K562 (cell line): ENCODE data around the gene IL26. TPM values are rescaled to one million over a fixed set of nuclear protein-coding genes. Genes with fewer than 3 reads are reported as not detected.

Experiments used
- MCM2 ChIP-seq: fragments of 450-650 bp; IDR thresholded peaks from 2 replicates; pipeline ENCODE4 v1.6.1; 2017; ENCODE audit warnings: low read depth, mild to moderate bottlenecking
- POU5F1 ChIP-seq: fragments of 150-350 bp; IDR thresholded peaks from 2 replicates; pipeline ENCODE4 v1.6.1; 2014; ENCODE audit warnings: borderline replicate concordance, low read length, low read depth, mild to moderate bottlenecking; ENCODE audit not compliant: partially characterized antibody
- SAP30 ChIP-seq: fragments of 200-600 bp; sonication (generic); IDR thresholded peaks from 2 replicates; pipeline ENCODE4 v1.6.1; 2012; ENCODE audit warnings: borderline replicate concordance, low read depth, mild to moderate bottlenecking, moderate library complexity, low read length, control low read depth, inconsistent platforms; ENCODE audit not compliant: insufficient read depth, poor library complexity, severe bottlenecking
- ZNF445 ChIP-seq: fragments of 250-450 bp; sonication (Bioruptor Pico); IDR thresholded peaks from 2 replicates; pipeline ENCODE4 v1.4.0; 2020; ENCODE audit warnings: low read depth, mild to moderate bottlenecking, moderate library complexity
- polyA plus RNA-seq, 8 experiments: library from polyadenylated mRNA; depleted of rRNA in 4 of 8; stranded (reverse) in 5 of 8; unstranded in 3 of 8; fragments of >200 nt; fragmentation: Nextera tagmentation in 2 of 8; fragmentation: Illumina TruSeq in 1 of 8; extraction: Ambion mirVana in 2 of 8; extraction: Trizol in 1 of 8; gene quantifications; 2 replicates each; pipeline versions ENCODE4 v1.2.1 to v1.2.3, GENCODE V29; 2011 to 2014; ENCODE audit warnings: inconsistent platforms in 1 of 8, missing spikeins in 1 of 8
- total RNA-seq, 7 experiments: library from RNA; depleted of rRNA in 6 of 7; stranded (reverse); fragments of >200 nt in 6 of 7; fragmentation: Illumina TruSeq in 2 of 7; extraction: Trizol in 2 of 7; gene quantifications; 2 replicates each; pipeline versions ENCODE4 v1.2.1 to v1.2.3, GENCODE V29; 2011 to 2021; ENCODE audit warnings: low replicate concordance in 1 of 7
- TF ChIP-seq, protein P1 (sequence below): sonication (generic); formaldehyde crosslinking; IDR thresholded peaks from 2 replicates; pipeline ENCODE4 v1.8.0; 2023; ENCODE audit warnings: missing genetic modification reagents, mild to moderate bottlenecking, borderline replicate concordance

IL26 gene
- total and polyA plus RNA-seq, 9 of the 15 experiments (the other 6 are each of a cell fraction or from before 2014, with no cell fraction given), result not detected

DNA sequence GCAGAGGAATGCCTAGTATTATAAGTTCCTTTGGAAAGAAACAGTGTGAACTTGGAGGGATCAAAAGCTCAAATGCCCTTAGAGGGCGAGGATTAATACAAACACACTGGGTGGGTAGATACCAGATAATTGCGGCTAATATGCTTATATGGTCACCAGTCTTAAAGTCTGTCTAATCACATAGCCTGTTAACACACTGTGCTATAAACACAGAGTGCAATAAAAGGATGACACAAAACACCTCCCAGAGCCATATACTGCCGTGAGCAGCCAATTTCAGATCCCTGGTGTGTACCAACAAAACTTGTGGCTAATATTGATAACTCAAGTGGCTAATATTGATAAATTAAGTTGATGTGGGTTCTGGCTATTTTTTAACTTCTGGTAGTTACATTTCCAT is 1.7 kb upstream of the IL26 start (continued):
- TF ChIP-seq, protein P1, sequence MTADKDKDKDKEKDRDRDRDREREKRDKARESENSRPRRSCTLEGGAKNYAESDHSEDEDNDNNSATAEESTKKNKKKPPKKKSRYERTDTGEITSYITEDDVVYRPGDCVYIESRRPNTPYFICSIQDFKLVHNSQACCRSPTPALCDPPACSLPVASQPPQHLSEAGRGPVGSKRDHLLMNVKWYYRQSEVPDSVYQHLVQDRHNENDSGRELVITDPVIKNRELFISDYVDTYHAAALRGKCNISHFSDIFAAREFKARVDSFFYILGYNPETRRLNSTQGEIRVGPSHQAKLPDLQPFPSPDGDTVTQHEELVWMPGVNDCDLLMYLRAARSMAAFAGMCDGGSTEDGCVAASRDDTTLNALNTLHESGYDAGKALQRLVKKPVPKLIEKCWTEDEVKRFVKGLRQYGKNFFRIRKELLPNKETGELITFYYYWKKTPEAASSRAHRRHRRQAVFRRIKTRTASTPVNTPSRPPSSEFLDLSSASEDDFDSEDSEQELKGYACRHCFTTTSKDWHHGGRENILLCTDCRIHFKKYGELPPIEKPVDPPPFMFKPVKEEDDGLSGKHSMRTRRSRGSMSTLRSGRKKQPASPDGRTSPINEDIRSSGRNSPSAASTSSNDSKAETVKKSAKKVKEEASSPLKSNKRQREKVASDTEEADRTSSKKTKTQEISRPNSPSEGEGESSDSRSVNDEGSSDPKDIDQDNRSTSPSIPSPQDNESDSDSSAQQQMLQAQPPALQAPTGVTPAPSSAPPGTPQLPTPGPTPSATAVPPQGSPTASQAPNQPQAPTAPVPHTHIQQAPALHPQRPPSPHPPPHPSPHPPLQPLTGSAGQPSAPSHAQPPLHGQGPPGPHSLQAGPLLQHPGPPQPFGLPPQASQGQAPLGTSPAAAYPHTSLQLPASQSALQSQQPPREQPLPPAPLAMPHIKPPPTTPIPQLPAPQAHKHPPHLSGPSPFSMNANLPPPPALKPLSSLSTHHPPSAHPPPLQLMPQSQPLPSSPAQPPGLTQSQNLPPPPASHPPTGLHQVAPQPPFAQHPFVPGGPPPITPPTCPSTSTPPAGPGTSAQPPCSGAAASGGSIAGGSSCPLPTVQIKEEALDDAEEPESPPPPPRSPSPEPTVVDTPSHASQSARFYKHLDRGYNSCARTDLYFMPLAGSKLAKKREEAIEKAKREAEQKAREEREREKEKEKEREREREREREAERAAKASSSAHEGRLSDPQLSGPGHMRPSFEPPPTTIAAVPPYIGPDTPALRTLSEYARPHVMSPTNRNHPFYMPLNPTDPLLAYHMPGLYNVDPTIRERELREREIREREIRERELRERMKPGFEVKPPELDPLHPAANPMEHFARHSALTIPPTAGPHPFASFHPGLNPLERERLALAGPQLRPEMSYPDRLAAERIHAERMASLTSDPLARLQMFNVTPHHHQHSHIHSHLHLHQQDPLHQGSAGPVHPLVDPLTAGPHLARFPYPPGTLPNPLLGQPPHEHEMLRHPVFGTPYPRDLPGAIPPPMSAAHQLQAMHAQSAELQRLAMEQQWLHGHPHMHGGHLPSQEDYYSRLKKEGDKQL (CRISPR knock-in tag), result no peak
- TF ChIP-seq MCM2 (no peak), ZNF445 (CRISPR knock-in tag) (no peak), POU5F1 (no peak), SAP30 (no peak)
- TF ChIP-seq, all 486 proteins: peak for 0
